Kasumi-1 (cell line): ENCODE data around the gene UGT2B10.

ENCODE experiments used
- DNase-seq, 2 experiments: peaks; one replicate each; lab custom pipeline; 2025; lab: John Stamatoyannopoulos, UW

UGT2B10 gene

DNA sequence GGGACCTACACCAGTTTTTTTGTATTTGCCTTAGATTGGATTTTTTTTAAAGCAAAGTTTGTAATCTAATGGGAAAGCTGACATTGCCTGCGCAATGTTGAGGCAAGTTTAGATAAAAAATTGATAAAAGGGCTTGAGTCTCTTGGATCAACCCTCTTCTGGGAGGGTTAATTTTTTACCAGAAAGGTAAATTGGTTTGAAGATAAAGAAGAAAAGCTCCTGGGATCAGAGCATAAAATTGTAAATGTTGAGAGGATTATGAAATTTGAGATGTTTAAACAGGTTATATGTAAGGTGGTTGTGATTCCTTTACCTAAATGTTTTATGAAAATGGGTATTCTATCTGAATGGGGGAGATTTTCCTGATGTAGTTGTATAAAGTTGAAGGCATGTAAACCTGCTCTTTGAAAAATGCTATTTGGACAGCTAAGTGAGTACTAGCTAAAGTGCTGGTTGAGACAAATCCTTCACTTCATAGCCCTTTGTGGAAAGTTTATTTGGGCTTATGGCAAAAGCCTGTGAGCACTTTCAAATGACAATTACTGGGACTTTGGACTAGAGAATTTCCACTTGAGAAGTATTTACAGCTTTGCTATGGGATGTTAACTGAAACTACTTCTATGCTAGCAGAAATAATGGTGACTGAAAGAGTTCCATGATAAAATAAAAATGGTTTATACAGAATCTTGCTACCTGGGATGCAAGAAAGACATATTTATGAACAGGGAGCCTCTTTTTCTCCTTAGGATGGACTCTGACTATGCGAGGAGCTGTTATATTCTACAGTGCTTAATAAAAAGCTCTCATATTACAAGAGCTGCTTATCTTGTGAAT lies 56.2 kb downstream of the UGT2B10 start:
- no peak for DNase-seq

DNA sequence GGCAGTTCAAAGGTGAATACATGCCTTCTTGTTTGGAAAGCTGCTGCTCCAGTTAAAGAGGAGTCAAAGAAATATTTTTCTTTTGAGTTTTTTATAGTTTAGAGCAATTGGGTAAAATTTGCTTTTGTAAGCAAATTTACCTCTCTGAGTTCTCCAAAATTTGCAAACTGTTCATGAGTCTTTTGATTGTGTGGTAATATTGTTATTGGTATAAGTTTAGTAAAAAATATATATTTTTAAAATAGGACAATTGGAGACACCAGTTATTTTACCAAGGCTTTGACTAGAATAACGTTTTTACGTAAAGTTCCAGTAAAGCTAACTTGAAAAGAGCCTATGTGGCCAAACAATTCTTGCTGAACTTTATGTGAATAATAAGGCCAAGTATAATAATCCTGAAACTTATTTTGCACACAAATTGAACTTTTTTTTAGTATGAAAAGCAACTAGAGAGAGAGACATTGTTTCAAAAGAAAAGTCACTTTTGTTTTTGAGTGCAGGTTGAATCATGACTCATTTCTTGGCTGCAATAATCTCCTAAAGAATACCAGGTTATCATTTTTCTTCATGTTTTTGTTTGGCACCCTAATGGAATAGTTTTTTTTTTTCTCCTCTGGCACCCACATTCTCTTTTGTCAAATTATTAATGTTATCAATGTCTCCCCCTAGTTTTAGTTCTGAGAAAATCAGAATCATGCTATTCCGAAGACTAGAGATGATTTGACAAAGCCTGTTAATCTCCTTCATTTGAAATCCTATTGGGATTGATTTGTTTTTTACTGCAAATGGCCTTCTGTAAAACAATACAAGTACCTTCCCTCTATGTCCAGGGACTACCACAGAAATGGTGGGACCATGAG lies 57.1 kb downstream of the UGT2B10 start:
- no peak for DNase-seq

DNA sequence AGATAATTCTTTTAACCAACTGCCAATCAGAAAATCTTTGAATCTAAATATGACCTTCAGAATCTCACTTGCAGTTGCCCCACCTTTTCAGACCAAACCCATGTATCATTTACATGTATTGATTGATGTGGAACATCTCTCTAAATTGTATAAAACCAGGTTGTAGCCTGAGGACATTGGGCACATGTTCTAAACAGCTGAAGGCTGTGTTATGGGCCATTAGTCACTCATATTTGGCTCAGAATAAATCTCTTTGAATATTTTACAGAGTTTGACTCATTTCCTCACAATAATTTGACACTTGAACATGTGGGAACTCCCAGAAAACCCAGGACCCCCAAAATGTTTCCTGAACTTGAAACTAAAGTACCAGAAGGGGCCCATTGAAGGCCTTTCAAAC lies 58.7 kb downstream of the UGT2B10 start:
- DNase-seq, result no peak

DNA sequence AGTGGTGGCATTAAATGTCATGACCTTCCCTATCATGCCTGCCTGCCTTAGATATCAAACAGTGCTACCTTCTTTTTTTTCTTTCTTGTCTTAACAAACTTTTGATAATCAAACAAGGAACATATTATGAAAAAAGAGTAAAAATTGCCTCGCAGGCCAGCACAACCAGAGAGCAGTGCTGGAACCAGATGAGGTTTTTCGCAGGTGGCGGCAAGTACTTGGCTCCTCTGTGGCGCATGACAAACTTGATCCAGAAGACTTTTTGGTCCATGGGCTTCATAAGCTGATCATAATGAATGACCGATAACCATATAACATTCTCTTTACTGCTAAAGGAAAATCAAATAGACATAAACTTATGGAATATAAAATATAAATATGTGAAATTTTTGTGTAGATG lies 61.8 kb downstream of the UGT2B10 start:
- no peak for DNase-seq

DNA sequence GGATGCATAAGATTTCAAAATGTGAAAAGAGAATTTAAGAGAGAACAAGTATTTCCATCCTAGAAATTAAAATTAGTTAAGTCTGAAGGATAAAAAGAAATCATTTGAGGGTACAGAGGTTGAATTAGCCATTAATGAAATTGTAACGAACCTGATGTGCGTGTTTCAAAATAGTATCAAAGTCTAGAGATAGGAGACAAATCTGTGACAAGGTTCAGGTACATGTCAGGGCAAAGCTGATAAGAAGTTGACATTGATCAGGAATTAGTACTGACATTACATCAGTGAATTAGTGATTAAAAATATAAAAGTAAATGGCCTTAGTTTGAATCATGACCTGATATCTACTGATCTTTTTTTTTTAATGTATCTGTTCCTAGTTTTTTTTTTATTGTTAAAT lies 62.3 kb downstream of the UGT2B10 start:
- no peak for DNase-seq
